Measurements from ENCODE around the gene MRPL11. TPM values are rescaled to one million over a fixed set of nuclear protein-coding genes. Genes with fewer than 3 reads are reported as not detected.

The MRPL11 gene
- total RNA-seq, 4 donors from 2014 or later: 35.5 to 58.3 (median 39.7) TPM

DNA sequence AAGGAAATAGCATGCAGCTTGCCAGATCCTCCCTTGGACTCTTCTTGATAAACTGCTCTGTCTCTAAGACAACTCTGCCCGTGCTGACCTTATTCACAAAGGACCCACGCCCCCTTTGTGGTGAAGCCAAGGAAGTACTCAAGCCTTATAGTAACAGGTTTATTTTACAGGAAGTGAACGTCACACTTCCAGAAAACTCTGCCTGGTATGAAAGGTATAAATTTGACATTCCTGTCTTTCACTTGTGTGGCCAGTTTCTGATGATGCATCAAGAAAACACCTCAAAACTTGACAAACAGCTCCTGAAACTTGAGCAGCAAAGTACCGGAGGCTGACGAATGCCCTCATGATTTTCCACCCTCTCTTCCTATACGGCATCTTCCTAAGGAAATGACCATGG, 15.6 kb upstream of the MRPL11 start:
- H3K4me1 ChIP-seq: no peaks in the 10 kb centered on the region
- H3K27me3 ChIP-seq: no peaks in the 10 kb centered on the region
- no peak for DNase-seq
- 29 to 36% methylated on average over 6 of the region's 6 CpGs for WGBS, 2 donors
- intact Hi-C loops (cut with DNase I): no loop called here
- H3K36me3 ChIP-seq: no peaks in the 10 kb centered on the region
- no peak overlapping the region for H3K27ac ChIP-seq
- TF ChIP-seq, protein P1, sequence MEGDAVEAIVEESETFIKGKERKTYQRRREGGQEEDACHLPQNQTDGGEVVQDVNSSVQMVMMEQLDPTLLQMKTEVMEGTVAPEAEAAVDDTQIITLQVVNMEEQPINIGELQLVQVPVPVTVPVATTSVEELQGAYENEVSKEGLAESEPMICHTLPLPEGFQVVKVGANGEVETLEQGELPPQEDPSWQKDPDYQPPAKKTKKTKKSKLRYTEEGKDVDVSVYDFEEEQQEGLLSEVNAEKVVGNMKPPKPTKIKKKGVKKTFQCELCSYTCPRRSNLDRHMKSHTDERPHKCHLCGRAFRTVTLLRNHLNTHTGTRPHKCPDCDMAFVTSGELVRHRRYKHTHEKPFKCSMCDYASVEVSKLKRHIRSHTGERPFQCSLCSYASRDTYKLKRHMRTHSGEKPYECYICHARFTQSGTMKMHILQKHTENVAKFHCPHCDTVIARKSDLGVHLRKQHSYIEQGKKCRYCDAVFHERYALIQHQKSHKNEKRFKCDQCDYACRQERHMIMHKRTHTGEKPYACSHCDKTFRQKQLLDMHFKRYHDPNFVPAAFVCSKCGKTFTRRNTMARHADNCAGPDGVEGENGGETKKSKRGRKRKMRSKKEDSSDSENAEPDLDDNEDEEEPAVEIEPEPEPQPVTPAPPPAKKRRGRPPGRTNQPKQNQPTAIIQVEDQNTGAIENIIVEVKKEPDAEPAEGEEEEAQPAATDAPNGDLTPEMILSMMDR (IDR thresholded peaks at IDR 0.05): no peak
- no peak for TF ChIP-seq POLR2A (IDR thresholded peaks at IDR 0.05)
- no peaks in the 10 kb centered on the region for H3K9me3 ChIP-seq
- H3K4me3 ChIP-seq (replicated peaks in 1 of 3): no peak overlapping the region

DNA sequence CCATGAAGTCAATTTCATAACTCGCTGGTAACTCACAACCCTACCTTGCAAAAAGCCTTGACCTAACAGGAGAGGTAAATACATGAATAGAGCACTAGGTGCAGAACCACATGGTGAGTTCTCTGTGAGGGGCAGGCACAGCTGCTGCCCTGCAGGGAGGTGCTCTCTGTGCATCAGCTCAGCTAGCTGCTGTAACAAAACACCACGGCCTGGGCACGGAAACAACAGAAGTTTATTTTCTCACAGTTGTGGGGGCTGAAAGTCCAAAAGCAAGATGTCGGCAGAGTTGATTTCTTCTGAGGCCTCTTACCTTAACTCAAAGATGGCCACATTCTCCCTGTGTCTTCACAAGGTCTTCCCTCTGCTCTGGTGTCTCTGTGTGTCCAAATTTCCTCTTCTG, 13.0 kb upstream of the MRPL11 start:
- intact Hi-C loops (cut with DNase I): no loop called here
- 86 to 89% methylated on average over 4 of the region's 4 CpGs for WGBS, 2 donors
- Histone ChIP-seq H3K4me1 (no peaks in the 10 kb centered on the region), H3K36me3 (no peaks in the 10 kb centered on the region), H3K27me3 (no peaks in the 10 kb centered on the region), H3K4me3 (replicated peaks in 1 of 3) (no peak overlapping the region), H3K27ac (no peak overlapping the region), H3K9me3 (no peaks in the 10 kb centered on the region)
- TF ChIP-seq, protein P1 (IDR thresholded peaks at IDR 0.05): no peak
- DNase-seq: no peak

DNA sequence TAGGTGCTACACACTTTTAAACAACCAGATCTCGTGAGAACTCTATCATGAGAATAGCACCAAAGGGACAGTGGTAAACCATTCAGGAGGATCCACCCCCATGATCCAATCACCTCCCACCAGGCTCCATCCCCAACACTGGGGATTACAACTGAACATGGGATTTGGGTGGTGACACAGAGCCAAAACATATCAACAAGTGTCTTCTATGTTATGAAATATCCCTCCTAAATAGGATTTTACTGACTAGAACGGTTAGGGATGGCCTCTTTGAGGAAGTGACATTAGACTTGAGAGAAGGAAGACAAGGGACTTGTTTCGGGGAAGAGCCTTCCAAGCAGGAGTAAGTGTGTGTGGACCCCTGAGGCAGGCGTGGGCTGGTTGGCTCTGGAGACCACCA, 11.9 kb upstream of the MRPL11 start:
- Histone ChIP-seq H3K4me3 (replicated peaks in 1 of 3) (no peak overlapping the region), H3K27me3 (no peaks in the 10 kb centered on the region), H3K36me3 (no peaks in the 10 kb centered on the region), H3K9me3 (no peaks in the 10 kb centered on the region), H3K27ac (no peak overlapping the region), H3K4me1 (no peaks in the 10 kb centered on the region)
- TF ChIP-seq, protein P1 (IDR thresholded peaks at IDR 0.05): no peak
- DNase-seq: no peak
- intact Hi-C loops (cut with DNase I): no loop called here
- 65 to 71% methylated on average over 4 of the region's 4 CpGs for WGBS, 2 donors

DNA sequence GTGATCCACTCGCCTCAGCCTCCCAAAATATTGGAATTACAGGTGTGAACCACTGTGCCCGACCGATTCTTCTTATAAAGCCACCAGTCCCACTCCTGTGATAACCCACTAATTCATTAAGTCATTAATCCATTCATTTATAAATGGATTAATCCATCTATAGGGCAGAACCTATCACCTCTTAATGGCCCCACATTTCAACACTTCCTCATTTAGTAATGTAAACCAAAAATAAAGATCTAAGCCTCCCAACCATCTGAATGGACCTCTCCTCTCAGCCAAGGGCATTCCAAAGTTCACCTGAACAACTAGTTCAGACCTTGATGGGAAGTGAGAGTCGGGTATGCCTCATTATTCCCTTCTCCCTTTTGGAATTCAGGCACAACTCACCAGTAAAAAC, 9.9 kb upstream of the MRPL11 start:
- H3K27me3 ChIP-seq: no peaks in the 10 kb centered on the region
- intact Hi-C loops (cut with DNase I): no loop called here
- no peak for DNase-seq
- no peaks in the 10 kb centered on the region for H3K9me3 ChIP-seq
- no peaks in the 10 kb centered on the region for H3K36me3 ChIP-seq
- no peak overlapping the region for H3K4me3 ChIP-seq (replicated peaks in 1 of 3)
- TF ChIP-seq, protein P1 (IDR thresholded peaks at IDR 0.05): no peak
- TF ChIP-seq POLR2A (IDR thresholded peaks at IDR 0.05): no peak
- H3K27ac ChIP-seq: no peak overlapping the region
- H3K4me1 ChIP-seq: no peaks in the 10 kb centered on the region
- 59 to 68% methylated on average over 4 of the region's 4 CpGs for WGBS, 2 donors

DNA sequence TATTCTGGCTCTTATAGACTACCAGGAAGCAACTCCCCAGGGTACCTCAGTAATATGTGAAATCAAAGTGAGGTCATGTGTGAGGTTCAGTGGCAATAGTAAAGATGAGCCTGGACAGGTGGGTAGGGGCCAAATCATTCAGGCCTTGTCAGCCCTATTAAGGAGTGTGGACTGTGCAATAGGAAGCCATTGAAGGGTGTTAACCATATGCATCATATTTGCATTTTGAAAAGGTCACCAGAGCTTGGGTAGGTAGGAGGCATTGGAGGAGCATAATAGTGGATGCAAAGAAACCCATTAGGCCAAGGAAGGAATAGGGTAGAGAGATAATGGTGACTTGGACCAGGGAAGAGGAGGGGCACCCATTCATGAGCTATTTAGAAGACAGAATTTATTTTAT, 8.4 kb upstream of the MRPL11 start:
- no peak for DNase-seq
- Histone ChIP-seq H3K27ac (no peak overlapping the region), H3K4me3 (replicated peaks in 1 of 3) (no peak overlapping the region), H3K9me3 (no peaks in the 10 kb centered on the region), H3K27me3 (no peaks in the 10 kb centered on the region), H3K4me1 (no peaks in the 10 kb centered on the region), H3K36me3 (no peaks in the 10 kb centered on the region)
- intact Hi-C loops (cut with DNase I): no loop called here
- TF ChIP-seq, protein P1 (IDR thresholded peaks at IDR 0.05): no peak
- no peak for TF ChIP-seq POLR2A (IDR thresholded peaks at IDR 0.05)
